K562 (cell line): Measurements from ENCODE around the gene SIGLEC11. TPM values are rescaled to one million over a fixed set of nuclear protein-coding genes. Genes with fewer than 3 reads are reported as not detected.

Experiments
- ATAC-seq: fragments of 200-7000 bp; cut with Tn5 transposase; 3 replicates; pipeline ENCODE4 v1.9.1; 2020; ENCODE audit warnings: moderate library complexity
- BruUV-seq: library from RNA; stranded (reverse); fragments of 400-500 nt; replicated peaks from 2 replicates; lab custom pipeline; 2021; lab: Mats Ljungman, UMichigan
- CTCF ChIA-PET: fragments of 300-600 bp; formaldehyde crosslinking; extraction: SDS; loops from one replicate; lab custom pipeline; 2021; ENCODE audit warnings: low intra/inter-chr PET ratio; lab: Yijun Ruan, JAX
- POLR2A ChIA-PET: fragments of 300-600, 350-650 bp; sonication (Branson Sonifier 250); formaldehyde crosslinking; extraction: SDS; loops from one replicate; lab custom pipeline; 2021; ENCODE audit warnings: antibody characterized with exemption, inconsistent platforms; lab: Yijun Ruan, JAX
- DNase-seq, 4 experiments: peaks; one replicate each; pipeline versions ENCODE4 v3.0.0 to v3.0.0-alpha.2; 2011 to 2018; ENCODE audit warnings: low spot score in 3 of 4, mixed read lengths in 3 of 4; ENCODE audit errors: extremely low read depth in 1 of 4
- FAIRE-seq: peaks from 2 replicates; lab custom pipeline; 2011; peaks lifted over from hg19 to GRCh38; lab: Jason Lieb, UNC
- H2AFZ ChIP-seq: 2 replicates; pipeline ENCODE4 v1.6.0; 2011; ENCODE audit warnings: low read depth, low read length, control low read depth, inconsistent platforms
- H3K27ac ChIP-seq: fragments of 200-600 bp; 3 replicates; pipeline ENCODE4 v1.8.0; 2011; ENCODE audit warnings: low read depth, mild to moderate bottlenecking, control low read depth, inconsistent platforms, low read length, moderate library complexity, mixed read lengths; ENCODE audit errors: extremely low read depth
- H3K27me3 ChIP-seq, 2 experiments: fragments of 300-600 bp in 1 of 2; 2 replicates in 1 of 2; 3 replicates in 1 of 2; pipeline versions ENCODE4 v1.6.0 to v1.8.0; 2011; ENCODE audit warnings: inconsistent platforms in 2 of 2, low read length in 2 of 2, mild to moderate bottlenecking in 1 of 2, mixed read lengths in 1 of 2, moderate library complexity in 1 of 2; ENCODE audit not compliant: control insufficient read depth in 2 of 2, insufficient read depth in 2 of 2
- H3K36me3 ChIP-seq: fragments of 300-600 bp; 3 replicates; pipeline ENCODE4 v1.8.0; 2011; ENCODE audit warnings: mild to moderate bottlenecking, low read length, inconsistent platforms; ENCODE audit not compliant: control insufficient read depth, insufficient read depth
- H3K4me1 ChIP-seq, 2 experiments: fragments of 200-600 bp in 1 of 2; replicated peaks in 1 of 2; 2 replicates in 1 of 2; 3 replicates in 1 of 2; pipeline versions ENCODE4 v1.5.1 to v1.8.0; 2011; ENCODE audit warnings: inconsistent platforms in 2 of 2, low read length in 2 of 2, mild to moderate bottlenecking in 1 of 2, mixed read lengths in 1 of 2, moderate library complexity in 1 of 2; ENCODE audit not compliant: control insufficient read depth in 2 of 2, insufficient read depth in 2 of 2
- H3K4me2 ChIP-seq: 2 replicates; pipeline ENCODE4 v1.6.1; 2011; ENCODE audit warnings: low read length, control low read depth, inconsistent platforms, mixed read lengths; ENCODE audit not compliant: insufficient read depth
- H3K4me3 ChIP-seq: fragments of 200-600 bp; sonication (generic), shearing (Covaris generic); 2 replicates; pipeline ENCODE4 v1.5.1; 2016; ENCODE audit warnings: control low read depth, inconsistent platforms
- H3K79me2 ChIP-seq: fragments of 200-600 bp; 3 replicates; pipeline ENCODE4 v1.8.0; 2011; ENCODE audit warnings: low read length, inconsistent platforms; ENCODE audit not compliant: control insufficient read depth, insufficient read depth
- H3K9ac ChIP-seq, 2 experiments: 2 replicates each; pipeline versions ENCODE4 v1.6.0 to v1.6.1; 2011; ENCODE audit warnings: low read depth in 2 of 2, low read length in 2 of 2, control low read depth in 1 of 2, inconsistent platforms in 1 of 2, mild to moderate bottlenecking in 1 of 2, mixed read lengths in 1 of 2; ENCODE audit not compliant: insufficient read depth in 1 of 2
- H3K9me1 ChIP-seq: one replicate; pipeline ENCODE4 v1.6.0; 2011; ENCODE audit warnings: inconsistent platforms, mild to moderate bottlenecking, low read length, moderate library complexity; ENCODE audit not compliant: control insufficient read depth, insufficient read depth
- H3K9me3 ChIP-seq: replicated peaks from 2 replicates; pipeline ENCODE4 v1.5.1; 2011; ENCODE audit warnings: low read depth, low read length, inconsistent platforms; ENCODE audit not compliant: control insufficient read depth, insufficient read depth
- H4K20me1 ChIP-seq: replicated peaks from 2 replicates; pipeline ENCODE4 v1.6.1; 2011; ENCODE audit warnings: low read length, inconsistent platforms, mixed read lengths; ENCODE audit not compliant: control insufficient read depth, insufficient read depth
- CREB5 ChIP-seq: fragments of 250-450 bp; sonication (Bioruptor Pico); IDR thresholded peaks from 2 replicates; pipeline ENCODE4 v1.5.0; 2020; ENCODE audit warnings: mild to moderate bottlenecking
- ELF1 ChIP-seq: fragments of 200-800 bp; sonication (Bioruptor generic); IDR thresholded peaks from 2 replicates; pipeline ENCODE4 v1.6.1; 2016; ENCODE audit warnings: missing genetic modification characterization, missing compliant biosample characterization
- FOSL1 ChIP-seq: fragments of 200-800 bp; sonication (Bioruptor generic); conservative IDR thresholded peaks from 2 replicates; pipeline ENCODE4 v1.6.1; 2016; ENCODE audit warnings: missing genetic modification characterization, missing compliant biosample characterization
- FOXK1 ChIP-seq: sonication (generic); formaldehyde crosslinking; IDR thresholded peaks from 2 replicates; pipeline ENCODE4 v1.8.0; 2022; ENCODE audit warnings: missing genetic modification reagents, mild to moderate bottlenecking, borderline replicate concordance
- KAT8 ChIP-seq: fragments of 450-650 bp; IDR thresholded peaks from 2 replicates; pipeline ENCODE4 v1.6.1; 2016; ENCODE audit warnings: low read depth, mild to moderate bottlenecking
- SMARCC2 ChIP-seq: fragments of 450-650 bp; IDR thresholded peaks from 2 replicates; pipeline ENCODE4 v1.6.1; 2017; ENCODE audit warnings: antibody characterized with exemption, moderate library complexity, mild to moderate bottlenecking, low read depth
- TEAD4 ChIP-seq, 2 experiments: sonication (generic) in 1 of 2; formaldehyde crosslinking in 1 of 2; IDR thresholded peaks; 2 replicates each; pipeline versions ENCODE4 v1.6.1 to v1.8.0; 2012 to 2022; ENCODE audit warnings: borderline replicate concordance in 1 of 2, inconsistent platforms in 1 of 2, low read length in 1 of 2, mild to moderate bottlenecking in 1 of 2, missing genetic modification reagents in 1 of 2
- ZNF121 ChIP-seq: sonication (generic); formaldehyde crosslinking; conservative IDR thresholded peaks from 2 replicates; pipeline ENCODE4 v1.8.0; 2022; ENCODE audit warnings: missing genetic modification reagents
- ZNF217 ChIP-seq: sonication (generic); formaldehyde crosslinking; IDR thresholded peaks from 2 replicates; pipeline ENCODE4 v1.8.0; 2022; ENCODE audit warnings: mild to moderate bottlenecking, missing genetic modification reagents
- WGBS: fragments of 100-300 bp; shearing (Covaris generic); methylation state at CpG from one replicate; pipeline ENCODE4 v1.1.6; 2016; ENCODE audit warnings: low coverage, mixed read lengths; ENCODE audit not compliant: insufficient coverage; ENCODE audit errors: missing lambda C conversion rate; 5-methylcytosine and 5-hydroxymethylcytosine counted together
- in situ Hi-C: fragments of 300-500 bp; cut with MboI; formaldehyde crosslinking; loops from 4 replicates; pipeline ENCODE4 v1.15.0; 2018; ENCODE audit warnings: inconsistent platforms, mixed read lengths
- intact Hi-C: fragments of 100-400 bp; cut with micrococcal nuclease; formaldehyde crosslinking; loops from 2 replicates; pipeline ENCODE4 v1.14.2; 2022
- polyA plus RNA-seq, 8 experiments: library from polyadenylated mRNA; depleted of rRNA in 4 of 8; stranded (reverse) in 5 of 8; unstranded in 3 of 8; fragments of >200 nt; fragmentation: Nextera tagmentation in 2 of 8; fragmentation: Illumina TruSeq in 1 of 8; extraction: Ambion mirVana in 2 of 8; extraction: Trizol in 1 of 8; gene quantifications; 2 replicates each; pipeline versions ENCODE4 v1.2.1 to v1.2.3, GENCODE V29; 2011 to 2014; ENCODE audit warnings: inconsistent platforms in 1 of 8, missing spikeins in 1 of 8
- total RNA-seq, 7 experiments: library from RNA; depleted of rRNA in 6 of 7; stranded (reverse); fragments of >200 nt in 6 of 7; fragmentation: Illumina TruSeq in 2 of 7; extraction: Trizol in 2 of 7; gene quantifications; 2 replicates each; pipeline versions ENCODE4 v1.2.1 to v1.2.3, GENCODE V29; 2011 to 2021; ENCODE audit warnings: low replicate concordance in 1 of 7

The SIGLEC11 gene
- total and polyA plus RNA-seq, 9 of the 15 experiments (the other 6 are each of a cell fraction or from before 2014, with no cell fraction given) = not detected

DNA sequence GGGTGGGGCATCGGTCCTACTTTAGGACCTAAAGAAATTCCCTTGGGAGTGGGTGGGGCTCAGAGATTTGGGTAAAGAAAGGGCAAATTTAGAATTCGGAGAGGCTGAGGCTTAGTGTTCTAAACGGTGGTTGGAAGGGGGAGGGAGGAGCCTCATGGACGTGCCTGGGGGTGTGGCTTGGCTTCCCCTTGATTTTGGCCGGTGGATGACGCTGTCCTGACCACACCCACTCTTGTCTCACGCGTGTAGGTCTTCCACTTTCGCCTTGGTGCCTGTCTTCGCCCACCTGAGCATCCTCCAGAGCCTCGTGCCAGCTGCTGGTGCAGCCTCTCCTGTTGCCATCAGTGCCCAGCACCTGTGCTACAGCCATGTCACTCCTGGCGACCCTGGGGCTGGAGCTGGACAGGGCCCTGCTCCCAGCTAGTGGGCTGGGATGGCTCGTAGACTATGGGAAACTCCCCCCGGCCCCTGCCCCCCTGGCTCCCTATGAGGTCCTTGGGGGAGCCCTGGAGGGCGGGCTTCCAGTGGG is 30.4 kb downstream of the SIGLEC11 start (continued):
- TF ChIP-seq ELF1 (tag) = no peak
- TF ChIP-seq ZNF217 (CRISPR knock-in tag) = no peak
- no peak for TF ChIP-seq FOSL1 (tag)
- 0 out of 2 replicates have a peak, but pooled peaks have one; percentile 32 for TF ChIP-seq FOXK1 (CRISPR knock-in tag)

GRCh38 chr19:49929611-49930482 is 31.1 kb downstream of the SIGLEC11 start:
- Histone ChIP-seq H3K4me2 (peak overlapping the region; percentile 97), H3K27ac (peak overlapping the region; percentile 92), H3K79me2 (peaks cover 63% of the 10 kb centered on the region), H3K9me3 (no peaks in the 10 kb centered on the region), H4K20me1 (peaks cover 12% of the 10 kb centered on the region), H3K27me3 (no peaks in the 10 kb centered on the region), H3K4me3 (peak overlapping the region; percentile 55), H2AFZ (peak overlapping the region; percentile 93), H3K4me1 (peaks cover 28 to 51% of the 10 kb centered on the region in 2 experiments), H3K9me1 (peaks cover 5% of the 10 kb centered on the region), H3K9ac (peak overlapping the region; percentile 94 to 98), H3K36me3 (peaks cover 42% of the 10 kb centered on the region)
- ATAC-seq = peak; percentile 71
- no TSS peak for BruUV-seq
- CTCF ChIA-PET = no interaction called here
- peak; percentile 96 for FAIRE-seq
- WGBS = under 1% methylated on average over 36 of the region's 43 CpGs
- POLR2A ChIA-PET = interaction anchor here (0.6 to 6.4 kb wide), 21 partner anchors 8 to 610 kb away, joined by 3 to 105 read pairs (median 4); partner anchors contain the start of genes AKT1S1 and TBC1D17
- peak; percentile 90 to 97 (median 94) for DNase-seq
- intact Hi-C loops = loop anchor here (5.0 kb wide), 1 partner anchor 63 kb away; the partner anchor contains the start of gene PNKP
- in situ Hi-C loops = loop anchor here (10.0 kb wide), 1 partner anchor 165 kb away; no protein-coding TSS in a partner anchor
- TF ChIP-seq TEAD4 (IDR thresholded peaks at IDR 0.05; ENCODE audit: low read length) (peak; percentile 6; the same call in 1 of the 2 replicates), TEAD4 (CRISPR knock-in tag; IDR thresholded peaks at IDR 0.05; ENCODE audit: borderline replicate concordance) (no peak), KAT8 (no peak), SMARCC2 (no peak), CREB5 (CRISPR knock-in tag) (no peak), ZNF121 (CRISPR knock-in tag) (no peak)
